Measurements from ENCODE around the gene PCED1A.

The PCED1A gene

DNA sequence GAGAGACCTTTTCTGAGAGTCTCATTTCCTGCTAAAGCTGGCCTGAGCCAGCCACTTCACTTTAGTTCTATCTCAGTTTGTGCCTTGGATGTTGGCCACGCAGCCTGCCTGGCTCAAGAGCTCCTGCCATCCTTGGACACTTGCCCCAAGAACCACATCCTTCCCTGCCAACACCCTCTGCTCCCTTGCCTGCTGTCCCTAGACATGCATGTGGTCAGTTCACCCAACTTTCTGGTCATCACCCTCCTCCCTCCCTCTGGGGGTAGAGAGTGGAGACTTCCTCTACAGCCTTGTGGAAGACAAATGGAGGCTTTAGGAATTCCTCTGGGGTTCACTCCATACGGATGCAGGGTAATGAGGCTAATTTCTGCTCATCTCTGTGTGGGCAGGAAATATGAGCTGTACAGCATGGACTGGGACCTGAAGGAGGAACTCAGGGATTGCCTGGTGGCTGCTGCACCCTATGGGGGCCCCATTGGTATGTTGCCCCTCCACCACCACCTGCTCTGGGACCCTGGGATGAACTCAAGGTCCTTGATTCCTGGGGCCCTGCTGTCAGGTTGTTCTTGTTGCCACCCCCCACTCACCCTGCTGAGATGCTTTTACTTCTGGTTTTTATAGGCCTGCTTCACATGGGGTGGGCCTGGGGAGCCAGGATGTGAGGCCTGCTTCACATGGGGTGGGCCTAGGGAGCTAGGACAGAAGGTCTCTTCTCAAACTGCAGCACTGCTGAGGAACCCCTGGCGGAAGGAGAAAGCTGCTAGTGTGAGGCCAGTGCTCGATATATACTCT, 19.1 kb upstream of the PCED1A start:
- no peak for DNase-seq (ENCODE audit: low read depth)
- TF ChIP-seq, protein P1, sequence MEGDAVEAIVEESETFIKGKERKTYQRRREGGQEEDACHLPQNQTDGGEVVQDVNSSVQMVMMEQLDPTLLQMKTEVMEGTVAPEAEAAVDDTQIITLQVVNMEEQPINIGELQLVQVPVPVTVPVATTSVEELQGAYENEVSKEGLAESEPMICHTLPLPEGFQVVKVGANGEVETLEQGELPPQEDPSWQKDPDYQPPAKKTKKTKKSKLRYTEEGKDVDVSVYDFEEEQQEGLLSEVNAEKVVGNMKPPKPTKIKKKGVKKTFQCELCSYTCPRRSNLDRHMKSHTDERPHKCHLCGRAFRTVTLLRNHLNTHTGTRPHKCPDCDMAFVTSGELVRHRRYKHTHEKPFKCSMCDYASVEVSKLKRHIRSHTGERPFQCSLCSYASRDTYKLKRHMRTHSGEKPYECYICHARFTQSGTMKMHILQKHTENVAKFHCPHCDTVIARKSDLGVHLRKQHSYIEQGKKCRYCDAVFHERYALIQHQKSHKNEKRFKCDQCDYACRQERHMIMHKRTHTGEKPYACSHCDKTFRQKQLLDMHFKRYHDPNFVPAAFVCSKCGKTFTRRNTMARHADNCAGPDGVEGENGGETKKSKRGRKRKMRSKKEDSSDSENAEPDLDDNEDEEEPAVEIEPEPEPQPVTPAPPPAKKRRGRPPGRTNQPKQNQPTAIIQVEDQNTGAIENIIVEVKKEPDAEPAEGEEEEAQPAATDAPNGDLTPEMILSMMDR (IDR thresholded peaks at IDR 0.05; ENCODE audit: low read depth, low read length) = no peak
- TF ChIP-seq POLR2A (IDR thresholded peaks at IDR 0.05; ENCODE audit: extremely low read depth, insufficient read length) (no peak), MYC (IDR thresholded peaks at IDR 0.05; ENCODE audit: low read depth, low read length) (no peak)
- TF ChIP-seq, protein P2, sequence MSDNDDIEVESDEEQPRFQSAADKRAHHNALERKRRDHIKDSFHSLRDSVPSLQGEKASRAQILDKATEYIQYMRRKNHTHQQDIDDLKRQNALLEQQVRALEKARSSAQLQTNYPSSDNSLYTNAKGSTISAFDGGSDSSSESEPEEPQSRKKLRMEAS (IDR thresholded peaks at IDR 0.05; ENCODE audit: low read depth, low read length) = no peak
- no peak overlapping the region for H3K4me3 ChIP-seq (ENCODE audit: low read depth, low read length)

DNA sequence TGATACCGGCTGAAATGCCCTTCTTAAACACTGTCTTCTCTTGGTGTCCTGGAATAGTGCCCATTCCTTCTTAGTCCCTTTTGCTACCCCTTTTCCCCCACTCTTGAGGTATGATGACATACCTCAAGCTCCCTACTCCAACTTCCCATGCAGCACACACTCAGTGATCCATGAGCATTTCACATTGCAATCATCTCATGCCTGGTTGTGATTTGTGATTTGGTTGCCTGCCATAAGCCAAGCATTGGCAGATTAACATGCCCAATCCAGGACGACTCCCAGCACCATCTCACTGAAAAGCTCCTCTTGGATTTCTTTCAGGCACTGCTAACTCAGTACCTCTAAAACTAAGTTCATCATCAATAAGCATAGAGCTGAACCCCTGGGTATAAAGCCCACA, 18.1 kb upstream of the PCED1A start:
- no peak overlapping the region for H3K4me3 ChIP-seq (ENCODE audit: low read depth, low read length)
- DNase-seq (ENCODE audit: low read depth) = no peak
- TF ChIP-seq, protein P1 (IDR thresholded peaks at IDR 0.05; ENCODE audit: low read depth, low read length) = no peak
- TF ChIP-seq POLR2A (IDR thresholded peaks at IDR 0.05; ENCODE audit: extremely low read depth, insufficient read length) (no peak), MYC (IDR thresholded peaks at IDR 0.05; ENCODE audit: low read depth, low read length) (no peak)
- TF ChIP-seq, protein P2 (IDR thresholded peaks at IDR 0.05; ENCODE audit: low read depth, low read length) = no peak

DNA sequence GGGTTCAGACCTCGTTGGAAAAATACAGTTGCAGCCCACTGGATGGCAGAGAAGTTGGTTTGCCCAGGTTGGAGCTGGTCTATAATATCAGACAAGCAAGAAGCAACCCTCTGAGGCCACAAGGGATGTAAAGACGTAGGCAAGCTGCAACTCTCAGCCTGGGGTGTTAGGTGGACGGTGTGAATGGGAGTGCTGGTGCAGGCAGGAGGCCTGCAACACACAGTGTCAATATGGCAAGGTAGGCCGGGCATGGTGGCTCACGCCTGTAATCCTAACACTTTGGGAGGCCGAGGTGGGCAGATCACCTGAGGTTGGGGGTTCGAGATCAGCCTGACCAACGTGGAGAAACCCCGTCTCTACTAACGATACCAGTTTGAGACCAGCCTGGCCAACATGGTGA, 10.6 kb upstream of the PCED1A start:
- TF ChIP-seq MYC (IDR thresholded peaks at IDR 0.05; ENCODE audit: low read depth, low read length) = no peak
- no peak for TF ChIP-seq POLR2A (IDR thresholded peaks at IDR 0.05; ENCODE audit: extremely low read depth, insufficient read length)
- TF ChIP-seq, protein P1 (IDR thresholded peaks at IDR 0.05; ENCODE audit: low read depth, low read length) = no peak
- TF ChIP-seq, protein P2 (IDR thresholded peaks at IDR 0.05; ENCODE audit: low read depth, low read length) = no peak
- DNase-seq (ENCODE audit: low read depth) = no peak
- no peak overlapping the region for H3K4me3 ChIP-seq (ENCODE audit: low read depth, low read length)

DNA sequence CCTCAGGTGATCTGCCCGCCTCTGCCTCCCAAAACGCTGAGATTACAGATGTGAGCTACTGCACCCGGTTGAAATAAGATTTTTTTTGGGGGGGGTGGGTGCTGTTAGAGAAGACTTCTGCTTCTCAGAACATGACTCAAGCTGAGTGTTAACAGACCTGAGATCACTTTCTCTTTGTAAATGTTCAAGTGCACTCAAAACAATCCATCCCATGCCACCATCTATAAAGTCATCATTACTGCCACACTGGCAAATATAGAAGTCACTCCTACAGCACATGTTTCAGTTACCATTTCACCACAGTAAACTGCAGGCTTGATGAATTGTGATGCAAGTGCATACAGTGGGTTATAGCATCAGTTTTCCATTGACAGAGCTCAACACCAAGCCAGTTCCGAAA, 9.1 kb upstream of the PCED1A start:
- no peak overlapping the region for H3K4me3 ChIP-seq (ENCODE audit: low read depth, low read length)
- TF ChIP-seq MYC (IDR thresholded peaks at IDR 0.05; ENCODE audit: low read depth, low read length) (no peak), POLR2A (IDR thresholded peaks at IDR 0.05; ENCODE audit: extremely low read depth, insufficient read length) (no peak)
- TF ChIP-seq, protein P1 (IDR thresholded peaks at IDR 0.05; ENCODE audit: low read depth, low read length) = no peak
- TF ChIP-seq, protein P2 (IDR thresholded peaks at IDR 0.05; ENCODE audit: low read depth, low read length) = no peak
- DNase-seq (ENCODE audit: low read depth) = no peak

DNA sequence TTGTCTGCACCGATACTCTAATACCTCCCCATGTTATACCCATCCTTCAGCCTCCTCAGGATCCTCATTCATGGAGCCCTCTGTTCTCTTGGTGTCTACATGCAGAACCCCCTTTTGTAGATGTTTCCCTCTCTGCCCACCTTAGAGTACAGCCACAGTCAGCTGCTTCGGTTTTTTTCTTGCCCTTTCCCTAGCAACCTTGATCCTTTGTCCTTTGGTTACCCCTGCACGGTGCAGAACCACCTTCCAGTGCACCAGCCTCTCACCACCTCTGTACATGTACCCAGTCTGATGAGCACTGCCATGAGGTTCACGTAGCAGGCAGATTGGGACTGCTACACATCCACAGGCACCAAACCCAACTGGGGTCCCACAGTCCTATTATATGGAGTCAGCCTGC, 7.3 kb upstream of the PCED1A start:
- no peak for DNase-seq (ENCODE audit: low read depth)
- H3K4me3 ChIP-seq (ENCODE audit: low read depth, low read length) = no peak overlapping the region
- TF ChIP-seq POLR2A (IDR thresholded peaks at IDR 0.05; ENCODE audit: extremely low read depth, insufficient read length) = no peak
- TF ChIP-seq, protein P2 (IDR thresholded peaks at IDR 0.05; ENCODE audit: low read depth, low read length) = no peak
- TF ChIP-seq MYC (IDR thresholded peaks at IDR 0.05; ENCODE audit: low read depth, low read length) = no peak
- TF ChIP-seq, protein P1 (IDR thresholded peaks at IDR 0.05; ENCODE audit: low read depth, low read length) = no peak

Data from NB4 (cell line).